ENCODE measurements around the gene HOXA4.

The HOXA4 gene

GRCh38 chr7:27117887-27118491 is 12.6 kb downstream of the HOXA4 start:
- no peak for DNase-seq (ENCODE audit: low read depth, low spot score)

- no peak for DNase-seq (ENCODE audit: low read depth, low spot score)
Observed at GRCh38 chr7:27116962-27117886, 13.3 kb downstream of the HOXA4 start.

GRCh38 chr7:27116031-27116961 is 14.3 kb downstream of the HOXA4 start:
- no peak for DNase-seq (ENCODE audit: low read depth, low spot score)

DNA sequence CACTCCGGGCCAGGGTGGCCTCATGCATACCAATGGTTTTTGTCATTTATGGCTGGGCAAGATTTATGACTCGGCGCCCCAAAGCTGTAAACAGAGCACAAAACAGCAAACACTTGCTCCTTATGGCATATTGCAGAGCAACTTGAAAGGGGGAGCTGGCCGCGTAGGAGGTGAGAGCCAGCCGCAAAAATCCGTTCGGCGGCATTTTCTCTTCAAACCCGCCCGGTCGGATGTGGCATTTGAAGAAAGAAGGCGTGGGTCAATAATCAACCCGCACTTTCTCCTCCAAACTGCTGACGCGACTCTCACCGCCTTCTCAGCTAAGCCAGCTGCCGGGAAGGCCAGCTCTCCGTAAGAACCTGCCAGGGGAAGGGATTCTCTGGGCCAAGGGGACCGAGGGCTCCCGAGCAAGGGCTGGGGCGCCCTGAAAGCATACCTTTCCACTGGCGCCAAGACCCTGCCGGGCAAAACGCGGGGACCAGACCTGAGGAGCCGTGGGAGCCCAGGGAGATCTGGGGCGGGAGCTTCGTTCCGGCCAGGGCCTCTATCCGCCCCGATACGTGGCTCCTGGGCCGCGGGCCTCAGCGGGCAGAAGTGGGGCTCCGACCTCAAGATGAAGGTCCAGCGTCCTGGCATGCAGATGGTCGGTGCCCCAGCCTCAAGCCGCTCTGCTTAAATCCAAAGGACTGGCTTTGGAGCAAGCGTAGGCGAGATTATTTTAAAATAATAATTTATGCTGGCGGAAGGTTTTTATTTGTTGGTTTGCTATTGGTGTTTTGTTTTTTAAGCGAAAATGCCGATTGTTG is 15.1 kb downstream of the HOXA4 start:
- no peak for DNase-seq (ENCODE audit: low read depth, low spot score)

DNA sequence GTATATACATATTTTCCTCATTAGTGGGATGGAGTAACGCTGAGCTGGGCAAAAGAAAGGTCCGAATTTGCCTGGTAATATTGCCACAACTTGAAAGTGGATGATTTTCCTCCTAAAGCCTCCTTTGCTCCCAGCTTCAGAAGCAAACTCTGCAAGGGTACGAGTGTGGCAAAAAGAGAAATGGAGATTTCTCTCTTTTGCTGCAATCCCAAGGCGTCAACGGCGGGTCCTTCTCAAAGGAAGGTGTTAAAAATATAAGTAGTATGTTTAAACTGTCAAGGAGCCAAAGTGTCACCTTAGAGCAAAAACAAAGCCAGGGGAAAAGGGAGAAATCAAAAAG is 15.7 kb downstream of the HOXA4 start:
- no peak for DNase-seq (ENCODE audit: low read depth, low spot score)

DNA sequence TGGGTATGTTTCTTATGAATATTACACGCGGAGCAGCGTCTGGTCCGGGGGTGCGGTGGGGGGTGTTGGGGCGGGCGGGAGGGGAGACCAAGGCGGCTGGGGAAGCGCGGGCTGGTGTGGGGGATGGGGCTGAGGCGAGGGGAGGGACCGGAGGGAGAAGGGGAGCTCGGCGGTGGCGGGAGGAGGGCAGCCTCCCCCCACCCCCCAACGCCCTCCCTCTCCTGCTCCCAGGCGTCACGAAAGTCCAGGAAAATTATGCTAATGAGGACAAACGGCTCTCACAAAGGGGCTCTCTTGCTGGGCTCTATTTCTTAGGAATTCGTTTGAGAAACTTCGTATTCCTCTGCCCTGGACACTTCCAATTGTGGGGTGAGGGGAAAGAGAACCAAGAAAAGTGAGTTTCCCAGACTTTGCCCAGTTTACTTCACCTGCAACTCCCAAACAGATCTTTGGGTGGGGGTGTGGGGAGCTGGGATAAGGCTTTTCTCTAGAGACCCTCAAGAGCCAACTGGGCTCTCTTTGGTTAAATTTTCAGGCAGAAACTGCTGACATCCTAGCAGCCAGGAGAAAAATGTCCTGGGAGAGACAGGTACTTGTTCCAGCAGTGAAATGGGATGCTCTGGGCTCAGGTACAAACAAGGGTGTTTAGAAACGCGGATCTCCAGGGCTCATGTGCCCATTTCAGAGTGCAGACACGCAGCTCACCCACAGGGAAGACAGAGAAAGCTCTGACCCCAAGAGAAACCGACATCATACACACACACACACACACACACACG is 16.4 kb downstream of the HOXA4 start:
- DNase-seq (ENCODE audit: low read depth, low spot score) = no peak

GRCh38 chr7:27112955-27113949 is 17.3 kb downstream of the HOXA4 start:
- no peak for DNase-seq (ENCODE audit: low read depth, low spot score)

- no peak for DNase-seq (ENCODE audit: low read depth, low spot score)
Observed at GRCh38 chr7:27112361-27112760, 18.2 kb downstream of the HOXA4 start.

- no peak for DNase-seq (ENCODE audit: low read depth, low spot score)
Observed at GRCh38 chr7:27111751-27112277, 18.7 kb downstream of the HOXA4 start.

DNA sequence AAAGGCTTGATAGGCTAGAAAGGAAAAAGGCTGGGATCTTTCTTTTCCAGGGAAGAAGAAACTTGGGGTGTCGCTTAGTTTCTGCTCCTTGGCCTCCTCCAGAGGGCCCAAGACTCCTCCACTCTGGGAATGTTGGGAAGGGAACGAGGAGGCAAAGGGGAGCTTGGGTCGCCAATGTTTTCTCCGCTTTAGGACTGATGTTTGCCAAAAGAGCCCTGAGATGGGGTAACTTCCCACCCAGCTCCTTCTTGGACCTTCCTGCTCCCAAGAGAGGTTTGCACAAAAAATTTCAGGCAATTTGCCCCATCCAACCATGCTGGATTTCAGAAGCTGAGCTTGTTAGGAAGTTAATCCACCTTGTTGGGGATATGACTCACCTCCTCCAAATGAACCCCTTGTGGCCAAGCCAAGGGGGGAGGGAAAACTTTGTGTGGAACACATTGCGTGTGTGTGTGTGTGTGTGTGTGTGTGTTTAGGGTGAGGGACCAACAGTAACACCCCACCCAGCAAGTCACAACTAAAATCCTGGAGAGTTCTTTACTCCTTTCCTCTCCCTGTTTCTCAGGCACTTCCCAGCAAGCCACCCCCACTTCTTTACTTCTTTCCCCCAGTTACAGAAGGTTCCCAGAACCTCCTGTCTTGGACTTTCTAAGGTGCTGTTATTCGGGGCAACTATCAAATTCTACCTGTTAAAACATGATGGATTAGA is 19.4 kb downstream of the HOXA4 start:
- DNase-seq (ENCODE audit: low read depth, low spot score) = no peak

GRCh38 chr7:27110186-27111031 is 20.1 kb downstream of the HOXA4 start:
- DNase-seq (ENCODE audit: low read depth, low spot score) = no peak

GRCh38 chr7:27109466-27110185 is 20.9 kb downstream of the HOXA4 start:
- DNase-seq (ENCODE audit: low read depth, low spot score) = no peak

- no peak for DNase-seq (ENCODE audit: low read depth, low spot score)
Observed at GRCh38 chr7:27108390-27109127, 22.0 kb downstream of the HOXA4 start.

- DNase-seq (ENCODE audit: low read depth, low spot score) = no peak
Observed at GRCh38 chr7:27107391-27108381, 22.9 kb downstream of the HOXA4 start.

- no peak for DNase-seq (ENCODE audit: low read depth, low spot score)
Observed at GRCh38 chr7:27106901-27107240, 23.7 kb downstream of the HOXA4 start.
